Measurements from ENCODE around the gene TMEM82. TPM values are rescaled to one million over a fixed set of nuclear protein-coding genes. Genes with fewer than 3 reads are reported as not detected.

The TMEM82 gene
- total and polyA plus RNA-seq, 2 donors from 2014 or later = 2.0 to 25.4 TPM

DNA sequence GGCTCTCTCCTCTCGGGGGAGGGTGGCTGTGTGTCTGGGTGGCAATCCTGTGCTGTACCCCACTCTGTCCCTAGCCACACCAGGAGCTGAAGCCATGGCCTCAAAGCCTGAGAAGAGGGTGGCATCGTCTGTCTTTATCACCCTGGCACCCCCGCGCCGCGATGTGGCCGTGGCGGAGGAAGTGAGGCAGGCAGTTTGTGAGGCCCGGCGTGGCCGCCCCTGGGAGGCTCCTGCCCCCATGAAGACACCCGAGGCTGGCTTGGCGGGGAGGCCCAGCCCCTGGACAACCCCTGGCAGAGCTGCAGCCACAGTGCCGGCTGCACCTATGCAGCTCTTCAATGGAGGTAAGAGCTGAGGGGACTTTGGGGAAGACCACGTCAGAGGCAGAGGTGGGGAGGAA, 22.6 kb downstream of the TMEM82 start:
- no peak overlapping the region for H3K9ac ChIP-seq (ENCODE audit: low read length in 3 of 3)
- no peak for DNase-seq
- H3K4me3 ChIP-seq (ENCODE audit: low read length in 3 of 3) = no peak overlapping the region
- H3K9me3 ChIP-seq (ENCODE audit: control insufficient read depth in 2 of 3, insufficient read depth in 1 of 3, low read length in 3 of 3) = no peaks in the 10 kb centered on the region
- peaks cover 0 to 9% (median 0%) of the 10 kb centered on the region in 3 donors for H3K4me1 ChIP-seq (ENCODE audit: control insufficient read depth in 2 of 3, insufficient read depth in 2 of 3, low read depth in 1 of 3, low read length in 3 of 3)
- intact Hi-C loops (cut with DNase I) = no loop called here
- H3K36me3 ChIP-seq (ENCODE audit: control insufficient read depth in 2 of 3, insufficient read depth in 3 of 3, low read length in 3 of 3) = peaks cover 0 to 6% (median 0%) of the 10 kb centered on the region in 3 donors
- TF ChIP-seq, protein P1, sequence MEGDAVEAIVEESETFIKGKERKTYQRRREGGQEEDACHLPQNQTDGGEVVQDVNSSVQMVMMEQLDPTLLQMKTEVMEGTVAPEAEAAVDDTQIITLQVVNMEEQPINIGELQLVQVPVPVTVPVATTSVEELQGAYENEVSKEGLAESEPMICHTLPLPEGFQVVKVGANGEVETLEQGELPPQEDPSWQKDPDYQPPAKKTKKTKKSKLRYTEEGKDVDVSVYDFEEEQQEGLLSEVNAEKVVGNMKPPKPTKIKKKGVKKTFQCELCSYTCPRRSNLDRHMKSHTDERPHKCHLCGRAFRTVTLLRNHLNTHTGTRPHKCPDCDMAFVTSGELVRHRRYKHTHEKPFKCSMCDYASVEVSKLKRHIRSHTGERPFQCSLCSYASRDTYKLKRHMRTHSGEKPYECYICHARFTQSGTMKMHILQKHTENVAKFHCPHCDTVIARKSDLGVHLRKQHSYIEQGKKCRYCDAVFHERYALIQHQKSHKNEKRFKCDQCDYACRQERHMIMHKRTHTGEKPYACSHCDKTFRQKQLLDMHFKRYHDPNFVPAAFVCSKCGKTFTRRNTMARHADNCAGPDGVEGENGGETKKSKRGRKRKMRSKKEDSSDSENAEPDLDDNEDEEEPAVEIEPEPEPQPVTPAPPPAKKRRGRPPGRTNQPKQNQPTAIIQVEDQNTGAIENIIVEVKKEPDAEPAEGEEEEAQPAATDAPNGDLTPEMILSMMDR (IDR thresholded peaks at IDR 0.05; ENCODE audit: borderline replicate concordance, extremely low read depth, insufficient read depth) = no peak
- no peaks in the 10 kb centered on the region for H3K27me3 ChIP-seq (ENCODE audit: control insufficient read depth, insufficient read depth, low read length)
- FAIRE-seq = no peak
- H3K27ac ChIP-seq (ENCODE audit: low read depth in 2 of 2, low read length in 2 of 2) = no peak overlapping the region

DNA sequence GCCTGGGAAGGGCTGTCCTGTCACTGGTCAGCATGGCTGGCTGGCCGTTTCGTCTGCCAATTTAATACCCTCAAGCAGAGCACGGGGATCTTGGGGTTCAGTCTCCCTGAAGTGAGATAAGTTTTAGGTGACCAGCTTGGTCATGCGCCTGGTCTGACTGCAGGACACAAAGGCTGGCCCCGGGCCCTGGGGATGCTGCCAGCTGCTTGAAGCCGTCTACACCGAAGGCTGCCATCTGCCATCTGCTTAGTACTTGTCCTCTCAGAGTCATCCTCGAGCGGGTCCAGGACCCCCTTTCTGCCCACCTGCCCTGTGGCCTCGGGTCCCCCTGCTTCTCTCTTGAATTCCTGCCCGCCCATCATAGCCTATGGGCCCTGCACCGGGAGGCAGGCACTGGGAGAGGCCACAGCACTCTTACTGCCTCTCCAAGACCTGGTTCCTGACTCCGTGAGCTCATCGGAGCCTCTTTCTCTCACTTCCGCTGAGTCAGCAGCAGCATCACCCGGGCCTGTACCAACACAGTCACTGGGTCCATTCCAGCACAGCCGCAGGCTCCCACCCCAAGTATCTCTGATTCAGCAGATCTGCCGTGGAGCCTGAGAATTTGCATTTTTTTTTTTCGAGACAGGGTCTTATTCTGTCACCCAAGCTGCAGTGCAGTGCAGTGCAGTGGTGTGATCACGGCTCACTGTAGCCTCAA, 23.3 kb downstream of the TMEM82 start:
- intact Hi-C loops (cut with DNase I) = no loop called here
- H3K27me3 ChIP-seq (ENCODE audit: control insufficient read depth, insufficient read depth, low read length) = no peaks in the 10 kb centered on the region
- H3K4me1 ChIP-seq (ENCODE audit: control insufficient read depth in 2 of 3, insufficient read depth in 2 of 3, low read depth in 1 of 3, low read length in 3 of 3) = peaks cover 0 to 9% (median 0%) of the 10 kb centered on the region in 3 donors
- FAIRE-seq (no peak), DNase-seq (no peak)
- H3K9me3 ChIP-seq (ENCODE audit: control insufficient read depth in 2 of 3, insufficient read depth in 1 of 3, low read length in 3 of 3) = no peaks in the 10 kb centered on the region
- no peak overlapping the region for H3K9ac ChIP-seq (ENCODE audit: low read length in 3 of 3)
- TF ChIP-seq, protein P1 (IDR thresholded peaks at IDR 0.05; ENCODE audit: borderline replicate concordance, extremely low read depth, insufficient read depth) = no peak
- no peak overlapping the region for H3K4me3 ChIP-seq (ENCODE audit: low read length in 3 of 3)
- H3K27ac ChIP-seq (ENCODE audit: low read depth in 2 of 2, low read length in 2 of 2) = no peak overlapping the region
- peaks cover 0 to 10% (median 0%) of the 10 kb centered on the region in 3 donors for H3K36me3 ChIP-seq (ENCODE audit: control insufficient read depth in 2 of 3, insufficient read depth in 3 of 3, low read length in 3 of 3)

DNA sequence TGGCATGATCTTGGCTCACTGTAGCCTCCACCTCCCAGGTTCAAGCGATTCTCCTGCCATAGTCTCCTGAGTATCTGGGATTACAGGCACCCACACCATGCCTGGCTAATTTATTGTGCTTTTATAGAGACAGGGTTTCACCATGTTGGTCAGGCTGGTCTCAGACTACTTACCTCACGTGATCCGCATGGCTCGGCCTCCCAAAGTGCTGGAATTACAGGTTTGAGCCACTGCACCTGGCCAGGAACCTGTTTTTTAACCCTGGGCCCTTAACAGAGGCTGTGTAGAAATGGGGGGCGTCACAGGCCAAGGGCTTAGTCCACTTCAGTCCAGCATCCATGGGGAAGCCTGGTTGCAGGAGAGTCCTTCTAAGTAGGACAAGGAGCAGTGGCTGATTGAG, 25.6 kb downstream of the TMEM82 start:
- Histone ChIP-seq H3K27me3 (ENCODE audit: control insufficient read depth, insufficient read depth, low read length) (no peaks in the 10 kb centered on the region), H3K4me1 (ENCODE audit: control insufficient read depth in 2 of 3, insufficient read depth in 2 of 3, low read depth in 1 of 3, low read length in 3 of 3) (peaks cover 0 to 6% (median 0%) of the 10 kb centered on the region in 3 donors), H3K36me3 (ENCODE audit: control insufficient read depth in 2 of 3, insufficient read depth in 3 of 3, low read length in 3 of 3) (peaks cover 0 to 18% (median 0%) of the 10 kb centered on the region in 3 donors), H3K9me3 (ENCODE audit: control insufficient read depth in 2 of 3, insufficient read depth in 1 of 3, low read length in 3 of 3) (no peaks in the 10 kb centered on the region), H3K9ac (ENCODE audit: low read length in 3 of 3) (peak overlapping the region in 1 of 3 donors; percentile 7), H3K4me3 (ENCODE audit: low read length in 3 of 3) (no peak overlapping the region), H3K27ac (ENCODE audit: low read depth in 2 of 2, low read length in 2 of 2) (no peak overlapping the region)
- DNase-seq (peak in 1 of 5 donors; percentile 33), FAIRE-seq (no peak)
- TF ChIP-seq, protein P1 (IDR thresholded peaks at IDR 0.05; ENCODE audit: borderline replicate concordance, extremely low read depth, insufficient read depth) = no peak
- intact Hi-C loops (cut with DNase I) = no loop called here
